DND-41 (cell line): ENCODE data around the gene MAN2B2.

Experiments
- ATAC-seq: fragments of 200-7000 bp; cut with Tn5 transposase; 3 replicates; pipeline ENCODE4 v1.9.1; 2021; ENCODE audit warnings: low read depth; ENCODE audit not compliant: insufficient read depth
- DNase-seq: peaks from one replicate; pipeline ENCODE4 v3.0.0-alpha.2; 2020
- H2AFZ ChIP-seq: 2 replicates; pipeline ENCODE4 v1.6.0; 2012; ENCODE audit warnings: low read depth, low read length
- H3K27ac ChIP-seq: 2 replicates; pipeline ENCODE4 v1.5.1; 2012; ENCODE audit warnings: low read length, inconsistent platforms
- H3K27me3 ChIP-seq: fragments of 200-600 bp; sonication (generic); 2 replicates; pipeline ENCODE4 v1.6.0; 2012; ENCODE audit warnings: low read length, mild to moderate bottlenecking, inconsistent platforms; ENCODE audit not compliant: insufficient read depth, poor library complexity
- H3K36me3 ChIP-seq: 2 replicates; pipeline ENCODE4 v1.5.1; 2012; ENCODE audit warnings: low read length, inconsistent platforms; ENCODE audit not compliant: insufficient read depth
- H3K4me1 ChIP-seq: 2 replicates; pipeline ENCODE4 v1.5.1; 2012; ENCODE audit warnings: mild to moderate bottlenecking, low read length; ENCODE audit not compliant: insufficient read depth
- H3K4me2 ChIP-seq: 2 replicates; pipeline ENCODE4 v1.6.0; 2012; ENCODE audit warnings: mild to moderate bottlenecking, moderate library complexity, low read length, inconsistent platforms; ENCODE audit not compliant: insufficient read depth
- H3K4me3 ChIP-seq, 2 experiments: fragments of 200-600 bp in 1 of 2; shearing (Covaris generic) in 1 of 2; 2 replicates each; pipeline ENCODE4 v1.5.1; 2012 to 2016; ENCODE audit warnings: inconsistent platforms in 2 of 2, low read length in 2 of 2, mild to moderate bottlenecking in 2 of 2, low read depth in 1 of 2, moderate library complexity in 1 of 2
- H3K79me2 ChIP-seq: 2 replicates; pipeline ENCODE4 v1.6.0; 2012; ENCODE audit warnings: low read length, inconsistent platforms; ENCODE audit not compliant: insufficient read depth
- H3K9ac ChIP-seq: 2 replicates; pipeline ENCODE4 v1.6.0; 2012; ENCODE audit warnings: low read depth, mild to moderate bottlenecking, inconsistent platforms, low read length, moderate library complexity
- H3K9me3 ChIP-seq: 2 replicates; pipeline ENCODE4 v1.5.1; 2012; ENCODE audit warnings: low read length, moderate library complexity, mild to moderate bottlenecking, inconsistent platforms; ENCODE audit not compliant: insufficient read depth, severe bottlenecking
- H4K20me1 ChIP-seq: 2 replicates; pipeline ENCODE4 v1.6.0; 2012; ENCODE audit warnings: low read length; ENCODE audit not compliant: insufficient read depth
- EZH2 ChIP-seq: IDR thresholded peaks from 3 replicates; pipeline ENCODE4 v1.6.1; 2012; ENCODE audit warnings: borderline replicate concordance, low read depth, mild to moderate bottlenecking, moderate library complexity, low read length, inconsistent platforms; ENCODE audit not compliant: severe bottlenecking
- TF ChIP-seq, protein P1 (sequence below): IDR thresholded peaks from 2 replicates; pipeline ENCODE4 v1.5.1; 2012; ENCODE audit warnings: borderline replicate concordance, low read length, moderate library complexity, mild to moderate bottlenecking; ENCODE audit not compliant: poor library complexity, severe bottlenecking; ENCODE audit errors: extremely low read depth

Gene MAN2B2

DNA sequence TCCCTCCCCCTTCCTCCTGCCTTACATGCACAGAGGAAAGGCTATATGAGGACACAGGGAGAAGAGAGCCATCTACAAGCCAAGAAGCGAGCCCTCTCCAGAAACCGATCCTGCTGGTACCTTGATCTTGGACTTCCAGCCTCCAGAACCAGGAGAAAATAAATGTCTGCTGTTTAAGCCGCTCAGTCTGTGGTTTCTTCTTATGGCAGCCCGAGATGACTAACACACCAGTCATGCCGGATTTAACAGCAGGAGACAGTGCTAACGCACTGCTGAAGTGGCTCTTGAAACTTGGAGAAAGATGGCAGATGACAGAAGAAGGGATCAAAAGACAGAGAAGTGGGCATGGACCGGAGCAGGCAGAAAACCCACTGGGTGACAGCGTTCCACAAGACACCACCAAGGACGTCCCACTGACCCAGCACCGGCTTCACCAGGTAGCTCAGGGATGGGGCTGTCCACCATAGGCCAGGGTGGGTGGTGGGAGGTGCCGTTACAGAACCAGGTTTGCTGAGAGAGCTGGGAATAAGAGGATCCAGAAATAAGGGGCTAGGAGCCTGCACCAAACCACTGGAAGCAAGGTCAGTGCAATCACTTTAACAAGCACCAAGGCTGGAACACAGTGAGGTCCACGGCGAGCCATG, 6.2 kb upstream of the MAN2B2 start:
- no peaks in the 10 kb centered on the region for H4K20me1 ChIP-seq
- H3K4me1 ChIP-seq: no peaks in the 10 kb centered on the region

DNA sequence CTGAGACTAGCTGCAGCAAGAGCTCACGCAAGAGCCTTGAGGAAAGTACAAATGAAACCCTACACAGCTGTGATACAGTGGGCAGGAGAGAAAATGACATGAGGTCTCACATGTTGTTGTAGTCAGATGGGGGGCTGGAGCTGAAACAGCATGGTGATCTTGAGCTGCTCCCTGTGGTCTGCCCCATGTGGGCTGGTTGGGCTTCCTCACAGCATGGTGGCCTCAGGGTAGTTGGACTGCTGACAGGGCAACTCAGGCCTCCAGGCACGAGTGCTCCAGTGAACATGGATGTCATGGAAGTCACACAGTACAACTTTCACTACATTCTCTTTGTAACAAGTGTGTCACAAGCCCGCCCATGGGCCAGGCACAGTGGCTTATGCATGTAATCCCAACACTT, 3.4 kb upstream of the MAN2B2 start:
- H3K27ac ChIP-seq: no peak overlapping the region
- no peak for TF ChIP-seq EZH2
- TF ChIP-seq, protein P1, sequence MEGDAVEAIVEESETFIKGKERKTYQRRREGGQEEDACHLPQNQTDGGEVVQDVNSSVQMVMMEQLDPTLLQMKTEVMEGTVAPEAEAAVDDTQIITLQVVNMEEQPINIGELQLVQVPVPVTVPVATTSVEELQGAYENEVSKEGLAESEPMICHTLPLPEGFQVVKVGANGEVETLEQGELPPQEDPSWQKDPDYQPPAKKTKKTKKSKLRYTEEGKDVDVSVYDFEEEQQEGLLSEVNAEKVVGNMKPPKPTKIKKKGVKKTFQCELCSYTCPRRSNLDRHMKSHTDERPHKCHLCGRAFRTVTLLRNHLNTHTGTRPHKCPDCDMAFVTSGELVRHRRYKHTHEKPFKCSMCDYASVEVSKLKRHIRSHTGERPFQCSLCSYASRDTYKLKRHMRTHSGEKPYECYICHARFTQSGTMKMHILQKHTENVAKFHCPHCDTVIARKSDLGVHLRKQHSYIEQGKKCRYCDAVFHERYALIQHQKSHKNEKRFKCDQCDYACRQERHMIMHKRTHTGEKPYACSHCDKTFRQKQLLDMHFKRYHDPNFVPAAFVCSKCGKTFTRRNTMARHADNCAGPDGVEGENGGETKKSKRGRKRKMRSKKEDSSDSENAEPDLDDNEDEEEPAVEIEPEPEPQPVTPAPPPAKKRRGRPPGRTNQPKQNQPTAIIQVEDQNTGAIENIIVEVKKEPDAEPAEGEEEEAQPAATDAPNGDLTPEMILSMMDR: no peak
- peaks cover 22% of the 10 kb centered on the region for H3K4me1 ChIP-seq
- H3K79me2 ChIP-seq: peaks cover 12% of the 10 kb centered on the region
- H3K36me3 ChIP-seq: peaks cover under 1% of the 10 kb centered on the region; the same call in 1 of the 2 replicates
- no peak overlapping the region for H3K4me2 ChIP-seq
- no peak for ATAC-seq
- no peaks in the 10 kb centered on the region for H3K27me3 ChIP-seq
- no peak overlapping the region for H3K4me3 ChIP-seq
- no peak overlapping the region for H2AFZ ChIP-seq
- DNase-seq: no peak
- no peaks in the 10 kb centered on the region for H4K20me1 ChIP-seq
- H3K9ac ChIP-seq: no peak overlapping the region
- no peaks in the 10 kb centered on the region for H3K9me3 ChIP-seq

More for the DNA sequence above, 6.2 kb upstream of the MAN2B2 start:
- no peaks in the 10 kb centered on the region for H3K9me3 ChIP-seq
- no peak for DNase-seq
- H2AFZ ChIP-seq: no peak overlapping the region
- no peak overlapping the region for H3K9ac ChIP-seq
- no peaks in the 10 kb centered on the region for H3K79me2 ChIP-seq
- H3K4me3 ChIP-seq: no peak overlapping the region
- no peak overlapping the region for H3K27ac ChIP-seq
- no peaks in the 10 kb centered on the region for H3K27me3 ChIP-seq
- no peak overlapping the region for H3K4me2 ChIP-seq
- no peaks in the 10 kb centered on the region for H3K36me3 ChIP-seq
- ATAC-seq: no peak
- TF ChIP-seq, protein P1: no peak
- TF ChIP-seq EZH2: no peak

DNA sequence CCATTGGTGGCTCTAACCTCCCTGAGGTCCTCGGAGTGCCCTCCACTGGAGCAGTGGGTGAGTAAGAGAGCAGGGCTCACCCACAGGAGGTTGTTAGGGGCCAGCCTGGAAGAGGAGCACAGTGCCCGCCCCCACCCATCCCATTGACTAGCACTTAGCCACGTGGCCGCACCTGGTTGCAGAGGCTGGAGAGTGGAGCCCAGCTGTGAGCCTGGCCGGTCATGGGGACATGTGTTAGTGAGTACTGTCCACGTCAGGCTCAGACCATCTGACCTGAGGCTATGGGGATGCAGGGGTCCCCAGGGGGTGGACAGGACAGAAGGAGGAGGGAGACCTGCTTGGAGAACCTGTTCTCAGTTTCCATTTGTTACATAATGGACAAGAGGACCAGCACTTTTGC, 1.4 kb upstream of the MAN2B2 start:
- Histone ChIP-seq H4K20me1 (no peaks in the 10 kb centered on the region), H3K4me3 (no peak overlapping the region), H3K79me2 (peaks cover 12% of the 10 kb centered on the region), H3K4me1 (peaks cover 23% of the 10 kb centered on the region), H2AFZ (no peak overlapping the region), H3K4me2 (no peak overlapping the region), H3K27ac (no peak overlapping the region), H3K36me3 (peaks cover 18% of the 10 kb centered on the region), H3K27me3 (no peaks in the 10 kb centered on the region), H3K9ac (no peak overlapping the region), H3K9me3 (no peaks in the 10 kb centered on the region)
- DNase-seq (no peak), ATAC-seq (no peak)
- TF ChIP-seq EZH2: no peak
- TF ChIP-seq, protein P1: no peak
